ENCODE data around the gene CD209.

The CD209 gene

GRCh38 chr19:7789447-7789846 lies 42.1 kb upstream of the CD209 start:
- Histone ChIP-seq H3K27ac (no peak overlapping the region), H3K4me3 (ENCODE audit: low read depth, low read length) (no peak overlapping the region), H3K36me3 (no peaks in the 10 kb centered on the region), H3K27me3 (ENCODE audit: insufficient read depth, low read depth, severe bottlenecking) (no peaks in the 10 kb centered on the region), H3K9me3 (ENCODE audit: severe bottlenecking) (peaks cover 5% of the 10 kb centered on the region)
- TF ChIP-seq CTCF (IDR thresholded peaks at IDR 0.05; ENCODE audit: low read depth, low read length) = no peak
- DNase-seq = no peak

- Histone ChIP-seq H3K4me3 (ENCODE audit: low read depth, low read length) (no peak overlapping the region), H3K36me3 (no peaks in the 10 kb centered on the region), H3K27me3 (ENCODE audit: insufficient read depth, low read depth, severe bottlenecking) (no peaks in the 10 kb centered on the region), H3K9me3 (ENCODE audit: severe bottlenecking) (peaks cover 5% of the 10 kb centered on the region), H3K27ac (no peak overlapping the region)
- no peak for DNase-seq
- TF ChIP-seq CTCF (IDR thresholded peaks at IDR 0.05; ENCODE audit: low read depth, low read length) = no peak
Measured at GRCh38 chr19:7788933-7789323, 41.6 kb upstream of the CD209 start.

GRCh38 chr19:7788178-7788932 lies 41.0 kb upstream of the CD209 start:
- no peak for DNase-seq
- Histone ChIP-seq H3K27me3 (ENCODE audit: insufficient read depth, low read depth, severe bottlenecking) (no peaks in the 10 kb centered on the region), H3K4me3 (ENCODE audit: low read depth, low read length) (no peak overlapping the region), H3K27ac (no peak overlapping the region), H3K9me3 (ENCODE audit: severe bottlenecking) (peaks cover 5% of the 10 kb centered on the region), H3K36me3 (no peaks in the 10 kb centered on the region)
- TF ChIP-seq CTCF (IDR thresholded peaks at IDR 0.05; ENCODE audit: low read depth, low read length) = no peak

- DNase-seq = no peak
- TF ChIP-seq CTCF (IDR thresholded peaks at IDR 0.05; ENCODE audit: low read depth, low read length) = no peak
- no peak overlapping the region for H3K27ac ChIP-seq
- peaks cover 5% of the 10 kb centered on the region for H3K9me3 ChIP-seq (ENCODE audit: severe bottlenecking)
- no peaks in the 10 kb centered on the region for H3K36me3 ChIP-seq
- no peaks in the 10 kb centered on the region for H3K27me3 ChIP-seq (ENCODE audit: insufficient read depth, low read depth, severe bottlenecking)
- no peak overlapping the region for H3K4me3 ChIP-seq (ENCODE audit: low read depth, low read length)
Measured at GRCh38 chr19:7787602-7788177, 40.4 kb upstream of the CD209 start.

GRCh38 chr19:7787141-7787540 lies 39.8 kb upstream of the CD209 start:
- Histone ChIP-seq H3K27me3 (ENCODE audit: insufficient read depth, low read depth, severe bottlenecking) (no peaks in the 10 kb centered on the region), H3K9me3 (ENCODE audit: severe bottlenecking) (peaks cover 5% of the 10 kb centered on the region)
- DNase-seq = no peak

More at GRCh38 chr19:7787141-7787540, 39.8 kb upstream of the CD209 start:
- TF ChIP-seq CTCF (IDR thresholded peaks at IDR 0.05; ENCODE audit: low read depth, low read length) = no peak
- no peak overlapping the region for H3K27ac ChIP-seq
- H3K36me3 ChIP-seq = no peaks in the 10 kb centered on the region
- H3K4me3 ChIP-seq (ENCODE audit: low read depth, low read length) = no peak overlapping the region

Data from WERI-Rb-1 (cell line).